H9 (cell line): ENCODE data around the gene POP4. TPM values are rescaled to one million over a fixed set of nuclear protein-coding genes. Genes with fewer than 3 reads are reported as not detected.

Experiments used
- DNase-seq: peaks from one replicate; pipeline ENCODE4 v3.0.0-alpha.2; 2017
- H2AFZ ChIP-seq: one replicate; pipeline ENCODE4 v1.6.1; 2013; ENCODE audit warnings: mild to moderate bottlenecking, low read length, control low read depth, moderate library complexity
- H2AK5ac ChIP-seq: 2 replicates; pipeline ENCODE4 v1.6.1; 2013; ENCODE audit warnings: low read length, control low read depth, mixed read lengths; ENCODE audit not compliant: insufficient read length
- H2BK120ac ChIP-seq: one replicate; pipeline ENCODE4 v1.6.1; 2013; ENCODE audit warnings: low read depth, mild to moderate bottlenecking, low read length, control low read depth, inconsistent platforms; ENCODE audit not compliant: poor library complexity, severe bottlenecking
- H2BK12ac ChIP-seq: 2 replicates; pipeline ENCODE4 v1.6.1; 2013; ENCODE audit warnings: low read length, control low read depth, mixed read lengths, low read depth; ENCODE audit not compliant: insufficient read length
- H2BK15ac ChIP-seq: 2 replicates; pipeline ENCODE4 v1.6.1; 2013; ENCODE audit warnings: low read depth, low read length, control low read depth
- H2BK20ac ChIP-seq: one replicate; pipeline ENCODE4 v1.6.1; 2013; ENCODE audit warnings: low read depth, mild to moderate bottlenecking, low read length, control low read depth, inconsistent platforms; ENCODE audit not compliant: poor library complexity, severe bottlenecking
- H2BK5ac ChIP-seq: 2 replicates; pipeline ENCODE4 v1.6.1; 2013; ENCODE audit warnings: low read length, control low read depth, mixed read lengths; ENCODE audit not compliant: insufficient read length
- H3K14ac ChIP-seq: 2 replicates; pipeline ENCODE4 v1.6.1; 2013; ENCODE audit warnings: low read length, control low read depth; ENCODE audit not compliant: insufficient read depth
- H3K18ac ChIP-seq: 2 replicates; pipeline ENCODE4 v1.6.1; 2013; ENCODE audit warnings: low read depth, mild to moderate bottlenecking, mixed read lengths, low read length, control low read depth; ENCODE audit not compliant: insufficient read length
- H3K23ac ChIP-seq: 2 replicates; pipeline ENCODE4 v1.6.1; 2013; ENCODE audit warnings: low read length, control low read depth, mixed read lengths, low read depth; ENCODE audit not compliant: insufficient read length
- H3K23me2 ChIP-seq: 2 replicates; pipeline ENCODE4 v1.6.1; 2013; ENCODE audit warnings: low read depth, mild to moderate bottlenecking, mixed read lengths, low read length, control low read depth; ENCODE audit not compliant: insufficient read length, poor library complexity, severe bottlenecking
- H3K27ac ChIP-seq: 2 replicates; pipeline ENCODE4 v1.5.1; 2013; ENCODE audit warnings: low read length, control low read depth, mixed read lengths, low read depth; ENCODE audit not compliant: insufficient read length
- H3K27me3 ChIP-seq: 2 replicates; pipeline ENCODE4 v1.6.1; 2013; ENCODE audit warnings: low read length, control low read depth, inconsistent platforms; ENCODE audit not compliant: insufficient read depth
- H3K4ac ChIP-seq: 2 replicates; pipeline ENCODE4 v1.6.1; 2013; ENCODE audit warnings: low read depth, mild to moderate bottlenecking, control low read depth, inconsistent platforms, low read length, moderate library complexity
- H3K4me1 ChIP-seq: 2 replicates; pipeline ENCODE4 v1.6.1; 2013; ENCODE audit warnings: low read length, control low read depth, inconsistent platforms; ENCODE audit not compliant: insufficient read depth
- H3K4me2 ChIP-seq: 2 replicates; pipeline ENCODE4 v1.6.1; 2013; ENCODE audit warnings: low read length, control low read depth, mixed read lengths; ENCODE audit not compliant: insufficient read length, insufficient read depth
- H3K56ac ChIP-seq: 2 replicates; pipeline ENCODE4 v1.6.1; 2013; ENCODE audit warnings: low read depth, mild to moderate bottlenecking, mixed read lengths, low read length, control low read depth; ENCODE audit not compliant: insufficient read length
- H3K79me1 ChIP-seq: 2 replicates; pipeline ENCODE4 v1.6.1; 2013; ENCODE audit warnings: low read depth, mild to moderate bottlenecking, moderate library complexity, low read length, control low read depth, inconsistent platforms; ENCODE audit not compliant: insufficient read depth, poor library complexity, severe bottlenecking
- H3K79me2 ChIP-seq: 2 replicates; pipeline ENCODE4 v1.6.1; 2013; ENCODE audit warnings: low read length, control low read depth, inconsistent platforms; ENCODE audit not compliant: insufficient read depth
- H3K9ac ChIP-seq: 2 replicates; pipeline ENCODE4 v1.6.1; 2013; ENCODE audit warnings: low read length, control low read depth, mixed read lengths; ENCODE audit not compliant: insufficient read length; ENCODE audit errors: extremely low read depth
- H3K9me3 ChIP-seq: one replicate; pipeline ENCODE4 v1.6.1; 2013; ENCODE audit warnings: low read depth, low read length, inconsistent platforms; ENCODE audit not compliant: control insufficient read depth
- H3T11ph ChIP-seq: one replicate; pipeline ENCODE4 v1.6.1; 2013; ENCODE audit warnings: mild to moderate bottlenecking, low read length, control low read depth, inconsistent platforms
- H4K20me1 ChIP-seq: one replicate; pipeline ENCODE4 v1.6.1; 2013; ENCODE audit not compliant: control insufficient read depth, insufficient read length, insufficient read depth
- H4K5ac ChIP-seq: 2 replicates; pipeline ENCODE4 v1.6.1; 2013; ENCODE audit warnings: low read depth, mild to moderate bottlenecking, mixed read lengths, low read length, control low read depth; ENCODE audit not compliant: insufficient read length
- H4K8ac ChIP-seq: replicated peaks from 2 replicates; pipeline ENCODE4 v1.6.1; 2013; ENCODE audit warnings: low read length, control low read depth, mixed read lengths, low read depth; ENCODE audit not compliant: insufficient read length
- H4K91ac ChIP-seq: 2 replicates; pipeline ENCODE4 v1.6.1; 2013; ENCODE audit warnings: low read depth, mild to moderate bottlenecking, moderate library complexity, mixed read lengths, low read length, control low read depth; ENCODE audit not compliant: insufficient read length
- H3K27ac Mint-ChIP-seq, 3 experiments: 2 replicates in 2 of 3; 3 replicates in 1 of 3; pipeline ENCODE4 v1.8.0; 2020 to 2021; ENCODE audit warnings: mixed read lengths in 3 of 3, mild to moderate bottlenecking in 1 of 3, moderate library complexity in 1 of 3
- H3K27me3 Mint-ChIP-seq: 2 replicates; pipeline ENCODE4 v1.8.0; 2021; ENCODE audit warnings: low read depth, mild to moderate bottlenecking, moderate library complexity, mixed read lengths
- H3K36me3 Mint-ChIP-seq, 3 experiments: 2 replicates in 2 of 3; 3 replicates in 1 of 3; pipeline ENCODE4 v1.8.0; 2020 to 2021; ENCODE audit warnings: low read depth in 3 of 3, mixed read lengths in 3 of 3; ENCODE audit not compliant: insufficient read depth in 1 of 3
- H3K4me1 Mint-ChIP-seq, 2 experiments: 2 replicates each; pipeline ENCODE4 v1.8.0; 2020; ENCODE audit warnings: mixed read lengths in 2 of 2
- H3K4me3 Mint-ChIP-seq, 2 experiments: 2 replicates in 1 of 2; 3 replicates in 1 of 2; pipeline ENCODE4 v1.8.0; 2020 to 2021; ENCODE audit warnings: mild to moderate bottlenecking in 2 of 2, mixed read lengths in 2 of 2, moderate library complexity in 1 of 2
- H3K9me3 Mint-ChIP-seq, 2 experiments: 2 replicates in 1 of 2; 3 replicates in 1 of 2; pipeline ENCODE4 v1.8.0; 2020; ENCODE audit warnings: mild to moderate bottlenecking in 2 of 2, mixed read lengths in 2 of 2, moderate library complexity in 1 of 2
- CTCF ChIP-seq: fragments of 200-600 bp; sonication (generic); conservative IDR thresholded peaks from 3 replicates; pipeline ENCODE4 v1.8.0; 2021; ENCODE audit warnings: antibody characterized with exemption, mild to moderate bottlenecking
- WGBS: extraction: QIAGEN DNeasy Blood & Tissue Kit; methylation state at CpG from one replicate; pipeline ENCODE4 v1.1.7; 2013; ENCODE audit warnings: missing lambda C conversion rate, low lambda C conversion rate, mixed read lengths; ENCODE audit not compliant: insufficient read length; ENCODE audit errors: extremely low coverage; 5-methylcytosine and 5-hydroxymethylcytosine counted together
- total RNA-seq: library from RNA; stranded (reverse); gene quantifications from 2 replicates; pipeline ENCODE4 v1.2.1, GENCODE V29; 2021

POP4 gene
- total RNA-seq, 1 experiment from 2014 or later, result 51.4 TPM

- Histone ChIP-seq H2BK15ac (no peak overlapping the region), H2AK5ac (no peak overlapping the region), H3K23me2 (no peaks in the 10 kb centered on the region), H3K27ac (no peak overlapping the region), H3K14ac (no peak overlapping the region), H3K56ac (no peak overlapping the region), H3K79me1 (no peaks in the 10 kb centered on the region), H2BK120ac (no peak overlapping the region), H3K27me3 (no peaks in the 10 kb centered on the region), H3K23ac (no peak overlapping the region), H3T11ph (no peak overlapping the region), H3K4ac (no peak overlapping the region), H3K4me2 (no peak overlapping the region), H3K9ac (no peak overlapping the region), H4K91ac (no peak overlapping the region), H2BK5ac (no peak overlapping the region), H3K79me2 (no peaks in the 10 kb centered on the region), H4K20me1 (no peaks in the 10 kb centered on the region), H4K8ac (no peak overlapping the region), H2AFZ (no peak overlapping the region), H3K4me1 (peaks cover 4% of the 10 kb centered on the region; the same call in 1 of the 2 replicates), H2BK12ac (no peak overlapping the region), H3K18ac (no peak overlapping the region), H4K5ac (no peak overlapping the region), H2BK20ac (no peak overlapping the region), H3K9me3 (no peaks in the 10 kb centered on the region)
- Mint-ChIP-seq H3K27me3 (peaks cover 7% of the 10 kb centered on the region), H3K27ac (no peak overlapping the region), H3K9me3 (no peaks in the 10 kb centered on the region; a peak in 1 of 5 replicates), H3K4me3 (no peak overlapping the region), H3K4me1 (peaks cover 19 to 20% of the 10 kb centered on the region in 2 experiments), H3K36me3 (no peaks in the 10 kb centered on the region)
- TF ChIP-seq CTCF, result no peak
- WGBS, result no CpG with 5 or more reads among the region's 2 CpGs
- DNase-seq, result no peak
These were observed 35.5 kb downstream of the POP4 start for GRCh38 chr19:29641597-29641996.
